Stimulated activated CD8-positive, alpha-beta memory T cell treated with anti-CD3 and anti-CD28 coated beads, Interleukin-15, amount 100 ng/mL, for 48 hours (primary cell): Measurements from ENCODE around the gene CPSF7.
"Not testable (repeated sequence)": the region's sequence is repeated elsewhere in the genome, so short reads cannot be mapped to it uniquely, and the experiment has no call there.

Source experiments
- DNase-seq, 2 donors: peaks; one replicate each; pipeline ENCODE4 v3.0.0-alpha.2; 2020; ENCODE audit warnings: low read depth in 2 of 2

CPSF7 gene

DNA sequence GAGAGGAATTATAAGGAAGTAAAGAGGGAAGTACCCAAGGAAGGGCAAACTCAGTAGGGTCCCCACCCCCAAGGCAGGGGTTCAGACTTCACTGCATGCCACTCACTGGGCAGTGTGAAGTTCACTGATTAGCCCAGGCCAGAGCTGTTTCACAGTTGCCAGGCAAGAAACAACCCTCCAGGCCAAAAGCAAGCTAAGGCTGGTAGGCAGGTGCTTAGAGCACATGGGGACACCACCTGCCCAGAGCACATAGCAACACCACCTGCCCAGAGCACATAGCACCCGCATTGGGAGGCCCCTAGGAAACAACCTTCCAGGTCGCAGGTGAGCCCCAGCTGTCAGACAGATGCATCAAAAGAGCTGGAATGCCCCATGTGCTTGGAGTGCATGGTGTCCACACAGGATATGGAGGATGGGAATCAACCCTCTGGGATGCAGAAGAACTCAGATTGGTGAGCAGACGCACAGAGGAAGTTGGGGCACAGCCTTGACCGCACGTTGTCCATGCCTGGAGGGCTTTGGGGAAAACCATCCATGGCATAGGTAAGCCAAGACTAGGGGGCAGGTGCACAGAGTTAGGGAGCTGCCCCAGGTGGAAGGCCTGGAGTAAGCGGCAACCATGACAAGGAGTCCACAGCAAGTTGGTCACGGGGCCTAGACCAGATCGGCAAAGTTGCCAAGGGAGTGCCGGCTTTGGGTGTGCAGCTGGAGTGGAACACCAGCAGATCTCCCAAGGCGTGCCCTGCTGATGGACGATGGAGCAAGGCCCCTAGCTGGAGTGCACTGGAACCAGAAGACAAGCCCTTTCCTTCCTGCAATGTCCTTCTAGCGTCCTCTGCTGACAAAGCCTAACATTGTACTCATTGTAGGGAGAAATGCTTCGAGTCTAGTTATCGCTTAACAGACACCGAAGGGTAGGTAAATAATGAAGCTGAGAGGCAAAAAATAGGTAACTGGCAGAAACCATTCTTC is 45.2 kb downstream of the CPSF7 start:
- no peak for DNase-seq

DNA sequence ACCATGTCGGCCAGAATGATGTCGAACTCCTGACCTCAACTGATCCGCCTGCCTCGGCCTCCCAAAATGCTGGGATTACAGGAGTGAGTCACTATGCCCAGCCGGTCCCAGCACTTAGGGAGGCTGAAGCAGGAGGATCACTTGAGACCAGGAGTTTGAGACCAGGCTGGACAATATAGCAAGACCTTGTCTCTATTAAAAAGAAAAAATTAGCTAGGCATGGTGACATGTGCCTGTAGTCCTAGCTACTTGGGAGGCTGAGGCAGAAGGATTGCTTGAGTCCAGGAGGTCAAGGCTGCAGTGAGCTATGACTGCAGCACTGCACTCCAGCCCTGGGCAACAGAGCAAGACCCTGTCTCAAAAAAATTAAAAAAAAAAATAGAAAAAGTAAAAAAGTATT is 45.9 kb downstream of the CPSF7 start:
- not testable (repeated sequence) for DNase-seq

DNA sequence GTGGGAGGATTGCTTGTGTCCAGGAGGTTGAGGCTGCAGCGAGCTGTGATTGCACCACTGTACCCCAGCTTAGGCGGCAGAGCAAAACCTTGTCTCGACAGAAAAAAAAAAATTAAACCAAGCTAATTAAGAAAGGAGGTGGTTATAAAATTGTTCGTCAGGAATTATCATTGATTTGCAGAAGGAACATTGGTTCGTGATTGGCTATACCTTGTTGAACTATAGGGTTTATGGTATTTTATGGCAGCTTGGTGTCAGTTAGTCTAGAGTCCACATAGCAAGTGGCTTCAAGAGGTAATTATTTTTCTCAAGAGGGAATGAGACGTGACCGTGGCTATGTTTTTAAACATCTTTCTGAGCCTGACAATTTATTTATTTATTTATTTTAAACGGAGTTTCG is 48.9 kb downstream of the CPSF7 start:
- DNase-seq, result no peak

DNA sequence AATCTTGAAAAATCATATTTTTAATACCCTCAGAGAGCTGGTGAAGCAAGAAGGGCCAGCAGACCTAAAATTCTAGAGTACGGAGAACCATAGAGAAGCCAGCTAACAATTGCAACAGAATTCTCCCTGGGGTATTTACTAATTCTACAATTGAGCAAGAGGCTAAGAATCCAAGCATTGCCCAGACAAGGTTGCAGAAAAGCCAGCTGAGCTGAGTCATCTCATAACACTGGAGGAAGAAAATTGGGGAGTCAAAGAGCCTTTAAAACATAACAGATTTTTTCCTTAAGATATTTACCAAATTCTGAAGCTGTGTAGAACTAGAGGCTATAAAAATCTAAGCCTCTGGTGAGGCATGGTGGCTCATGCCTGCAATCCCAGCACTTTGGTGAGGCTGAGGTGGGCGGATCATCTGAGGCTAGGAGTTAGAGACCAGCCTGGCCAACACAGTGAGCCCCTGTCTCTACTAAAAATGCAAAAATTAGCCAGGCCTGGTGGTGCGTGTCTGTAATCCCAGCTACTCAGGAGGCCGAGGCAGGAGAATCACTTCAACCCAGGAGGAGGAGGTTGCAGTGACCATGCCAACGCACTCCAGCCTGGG is 51.0 kb downstream of the CPSF7 start:
- no peak for DNase-seq

DNA sequence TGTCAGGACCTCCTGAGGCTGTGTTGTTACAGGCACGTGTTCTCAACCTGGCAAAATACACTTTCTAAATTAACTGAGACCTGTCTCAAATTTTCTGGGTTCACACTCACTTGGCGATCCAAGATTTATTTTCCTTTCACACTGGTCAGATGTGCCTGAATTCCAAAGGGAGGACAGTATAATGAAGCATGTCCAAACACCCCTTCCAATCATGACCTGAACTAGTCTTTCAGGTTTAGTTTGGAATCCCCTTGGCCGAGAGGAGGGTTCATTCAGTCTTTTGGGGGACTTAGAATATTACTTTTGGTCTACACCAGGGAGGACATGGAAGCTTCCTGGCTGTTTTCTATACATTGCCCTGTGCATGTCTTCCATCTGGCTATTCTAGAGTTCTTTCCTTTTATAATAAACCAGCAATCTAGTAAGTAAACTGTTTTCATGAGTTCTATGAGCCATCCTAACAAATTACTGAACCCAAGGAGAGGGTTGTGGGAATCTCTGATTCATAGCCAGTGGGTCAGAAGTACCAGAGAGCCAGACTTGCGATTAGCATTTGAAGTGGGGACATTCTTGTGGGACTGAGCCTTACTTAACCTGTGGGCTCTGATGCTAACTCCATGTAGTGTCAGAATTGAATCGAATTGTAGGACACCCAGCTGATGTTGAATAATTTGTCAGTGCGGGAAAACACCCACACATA is 52.2 kb downstream of the CPSF7 start:
- DNase-seq, result no peak

DNA sequence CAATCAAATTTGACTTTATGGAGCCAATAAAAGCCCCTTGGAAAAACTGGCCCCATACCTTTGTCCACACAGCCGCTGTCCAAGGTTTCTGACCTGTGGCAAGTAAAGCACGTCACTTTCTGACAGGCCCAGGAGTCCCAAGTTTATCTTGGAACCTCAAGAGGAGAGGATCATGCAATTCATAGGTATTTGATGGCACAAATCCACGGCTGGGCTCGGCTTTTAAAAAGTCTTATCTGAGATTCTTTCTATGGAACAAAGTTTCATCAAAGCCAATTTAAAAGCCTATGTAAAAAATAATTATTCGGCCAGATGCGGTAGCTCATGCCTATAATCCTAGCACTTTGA is 54.0 kb downstream of the CPSF7 start:
- no peak for DNase-seq

DNA sequence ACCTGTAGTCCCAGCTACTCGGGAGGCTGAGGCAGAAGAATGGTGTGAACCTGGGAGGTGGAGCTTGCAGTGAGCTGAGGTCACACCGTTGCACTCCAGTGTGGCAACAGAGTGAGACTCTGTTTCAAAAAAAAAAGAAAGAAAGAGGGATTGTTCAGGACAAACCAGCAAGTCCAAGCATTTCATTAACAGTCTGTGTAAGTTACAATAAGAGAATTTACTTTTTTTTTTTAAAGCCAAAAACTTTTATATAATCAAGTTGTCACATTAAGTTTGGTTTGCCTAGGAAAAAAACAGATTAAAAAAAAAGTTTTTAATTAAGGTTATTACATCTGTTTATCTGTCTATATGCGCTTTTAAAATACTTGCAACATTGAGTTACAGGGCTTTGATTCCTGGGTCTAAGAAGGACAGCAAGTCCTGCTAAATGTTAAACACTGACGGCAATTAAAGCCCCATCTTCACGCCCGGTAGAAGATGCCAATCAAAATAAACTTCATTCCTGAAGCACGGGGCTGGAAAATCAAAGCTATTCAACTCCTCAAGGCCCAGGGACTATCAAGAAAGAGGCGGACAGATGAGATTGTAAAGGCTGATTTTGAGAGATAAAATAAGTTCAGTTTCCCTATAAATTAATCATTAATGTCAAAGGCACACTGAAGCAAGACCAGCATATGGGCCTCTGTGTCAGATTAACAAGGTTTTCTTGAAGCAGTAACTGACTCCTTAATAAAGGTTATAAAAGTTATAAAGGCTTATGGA is 56.9 kb downstream of the CPSF7 start:
- DNase-seq, result no peak

DNA sequence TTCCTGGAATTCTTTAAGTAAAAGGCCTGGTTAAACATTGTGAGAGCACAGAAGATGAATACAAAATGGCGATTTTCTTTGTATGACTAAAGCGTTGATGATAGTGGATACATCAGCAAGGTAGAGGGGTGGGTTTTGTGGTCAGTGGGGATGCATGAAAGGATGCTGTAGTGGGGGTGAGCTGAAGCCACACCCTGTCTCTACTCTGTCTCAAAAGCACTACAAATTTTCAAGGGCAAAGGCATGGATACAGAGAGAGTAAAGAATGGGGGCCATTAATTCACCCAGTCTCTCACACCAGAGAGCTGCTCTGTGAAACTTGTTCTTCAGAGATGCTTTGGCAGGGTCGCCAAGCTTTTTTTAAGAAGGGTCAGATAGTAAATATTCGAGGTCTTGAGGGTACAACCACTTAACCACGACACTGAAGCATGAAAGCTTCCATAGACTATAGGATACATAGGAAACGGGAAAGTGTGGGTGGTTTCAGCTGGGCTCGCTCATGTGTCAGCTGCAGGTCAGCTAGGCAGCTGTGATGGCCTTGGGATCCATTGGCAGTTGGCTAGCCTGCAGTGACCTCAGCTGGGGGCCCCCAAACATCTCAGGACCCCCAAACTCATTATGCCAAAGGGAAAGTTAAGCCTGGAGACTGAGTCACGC is 59.3 kb downstream of the CPSF7 start:
- no peak for DNase-seq

DNA sequence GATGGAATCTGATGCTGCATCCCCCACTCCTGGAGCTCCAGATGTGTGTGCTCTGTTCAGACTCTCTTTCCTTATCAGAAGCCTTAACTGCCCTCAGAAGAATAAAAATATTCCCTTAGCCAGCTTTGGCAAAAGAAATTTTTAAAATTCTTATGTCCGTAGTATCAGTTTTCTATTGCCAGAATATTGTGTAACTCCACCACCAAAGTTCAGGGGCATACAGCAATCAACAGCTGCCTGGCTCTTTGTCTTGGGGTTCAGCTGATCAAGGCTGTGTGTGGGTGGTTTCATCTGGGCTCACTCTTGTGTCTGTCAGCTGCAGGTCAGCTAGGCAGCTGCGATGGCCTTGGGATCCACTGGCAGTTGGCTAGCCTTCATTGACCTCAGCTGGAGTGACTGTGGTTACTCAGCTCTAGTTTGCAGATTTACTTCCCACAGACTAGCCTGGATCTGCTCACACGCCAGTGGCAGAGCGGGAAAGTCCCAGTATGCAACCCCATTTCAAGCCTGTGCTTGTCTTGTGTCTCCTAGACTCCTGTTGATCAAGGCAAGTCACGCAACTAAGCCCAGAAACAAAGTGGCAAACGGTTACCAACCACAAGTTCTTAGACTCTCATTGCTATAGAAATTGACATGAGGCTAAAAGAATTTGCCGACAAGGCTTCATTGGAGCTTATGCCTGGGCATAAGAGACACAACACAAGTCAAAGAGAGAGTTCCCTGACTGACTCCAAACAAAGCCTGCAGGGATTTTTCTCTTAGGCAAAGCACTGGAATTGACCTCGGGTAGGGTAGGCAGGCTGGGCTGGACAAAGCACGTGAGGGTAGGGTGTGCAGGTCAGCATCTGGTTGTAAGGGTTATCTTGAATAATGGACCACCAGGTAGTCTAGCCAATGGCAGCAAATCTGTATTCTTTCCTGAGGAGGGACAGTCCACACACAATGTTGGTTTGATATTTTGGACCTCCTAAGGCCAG is 60.1 kb downstream of the CPSF7 start:
- no peak for DNase-seq

DNA sequence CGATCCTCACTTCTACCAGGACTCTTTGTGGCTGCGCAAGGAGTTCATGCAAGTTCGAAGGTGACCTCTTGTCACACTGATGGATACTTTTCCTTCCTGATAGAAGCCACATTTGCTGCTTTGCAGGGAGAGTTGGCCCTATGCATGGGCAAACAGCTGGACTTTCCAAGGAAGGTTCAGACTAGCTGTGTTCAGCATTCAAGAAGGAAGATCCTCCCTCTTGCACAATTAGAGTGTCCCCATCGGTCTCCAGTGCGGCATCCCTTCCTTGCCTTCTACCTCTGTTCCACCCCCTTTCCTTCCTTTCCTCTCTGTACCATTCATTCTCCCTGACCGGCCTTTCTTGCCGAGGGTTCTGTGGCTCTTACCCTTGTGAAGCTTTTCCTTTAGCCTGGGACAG is 61.1 kb downstream of the CPSF7 start:
- DNase-seq, result no peak

DNA sequence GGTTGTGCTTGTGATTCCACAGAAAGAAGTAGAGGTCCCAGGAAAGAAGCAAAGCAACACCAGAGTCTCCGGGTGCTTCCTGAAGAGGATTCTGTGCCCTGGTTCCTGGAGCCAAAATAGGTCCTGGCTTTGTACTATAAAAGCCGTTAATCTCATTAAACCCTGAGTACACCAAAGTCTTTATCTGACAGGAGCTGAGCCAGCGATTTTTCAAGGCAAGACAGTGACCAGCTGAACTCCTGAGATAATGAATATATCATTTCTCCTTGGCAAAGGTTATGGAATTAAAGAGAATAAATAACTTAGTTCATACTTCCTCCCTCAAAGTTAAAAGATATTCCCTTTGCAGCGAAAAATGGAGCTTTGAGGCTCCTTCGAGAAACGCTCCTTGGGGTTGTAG is 62.4 kb downstream of the CPSF7 start:
- no peak for DNase-seq

DNA sequence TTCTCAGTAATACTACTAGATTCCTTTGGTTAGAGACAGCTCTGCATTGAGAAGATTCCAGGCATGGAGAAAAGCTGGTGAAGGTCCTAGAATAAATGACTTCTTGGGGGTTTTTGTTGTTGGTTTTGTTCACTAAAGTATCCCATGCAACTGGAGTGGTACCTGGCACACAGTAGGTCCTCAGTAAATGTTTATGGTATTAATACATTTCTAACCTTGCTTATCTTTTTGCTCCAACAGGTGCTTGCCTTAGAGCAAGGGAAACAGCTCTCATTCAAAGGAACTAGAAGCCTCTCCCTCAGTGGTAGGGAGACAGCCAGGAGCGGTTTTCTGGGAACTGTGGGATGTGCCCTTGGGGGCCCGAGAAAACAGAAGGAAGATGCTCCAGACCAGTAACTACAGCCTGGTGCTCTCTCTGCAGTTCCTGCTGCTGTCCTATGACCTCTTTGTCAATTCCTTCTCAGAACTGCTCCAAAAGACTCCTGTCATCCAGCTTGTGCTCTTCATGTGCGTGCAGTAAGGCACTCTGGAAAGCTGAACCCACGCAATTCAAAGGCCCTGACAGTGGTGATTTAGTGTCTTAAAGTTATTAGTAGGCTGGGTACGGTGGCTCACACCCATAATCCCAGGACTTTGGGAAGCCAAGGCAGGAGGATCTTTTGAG is 65.6 kb downstream of the CPSF7 start:
- DNase-seq, result no peak

DNA sequence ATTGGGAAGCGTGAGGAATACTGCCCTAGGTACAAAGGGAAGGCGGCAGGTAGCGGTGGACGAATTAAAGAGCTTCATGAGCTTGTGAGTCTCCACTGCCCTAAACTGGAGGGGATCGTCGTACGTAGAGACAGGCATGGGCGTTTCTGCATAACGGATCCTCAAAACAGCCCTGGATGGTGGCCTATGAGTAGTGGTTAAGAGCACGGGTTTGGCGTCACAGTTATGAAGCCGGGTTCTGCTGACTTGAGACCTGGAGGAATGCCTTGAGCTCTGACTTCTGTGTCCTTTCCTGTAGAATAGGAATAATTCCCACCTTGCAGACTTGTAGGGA is 67.3 kb downstream of the CPSF7 start:
- no peak for DNase-seq

DNA sequence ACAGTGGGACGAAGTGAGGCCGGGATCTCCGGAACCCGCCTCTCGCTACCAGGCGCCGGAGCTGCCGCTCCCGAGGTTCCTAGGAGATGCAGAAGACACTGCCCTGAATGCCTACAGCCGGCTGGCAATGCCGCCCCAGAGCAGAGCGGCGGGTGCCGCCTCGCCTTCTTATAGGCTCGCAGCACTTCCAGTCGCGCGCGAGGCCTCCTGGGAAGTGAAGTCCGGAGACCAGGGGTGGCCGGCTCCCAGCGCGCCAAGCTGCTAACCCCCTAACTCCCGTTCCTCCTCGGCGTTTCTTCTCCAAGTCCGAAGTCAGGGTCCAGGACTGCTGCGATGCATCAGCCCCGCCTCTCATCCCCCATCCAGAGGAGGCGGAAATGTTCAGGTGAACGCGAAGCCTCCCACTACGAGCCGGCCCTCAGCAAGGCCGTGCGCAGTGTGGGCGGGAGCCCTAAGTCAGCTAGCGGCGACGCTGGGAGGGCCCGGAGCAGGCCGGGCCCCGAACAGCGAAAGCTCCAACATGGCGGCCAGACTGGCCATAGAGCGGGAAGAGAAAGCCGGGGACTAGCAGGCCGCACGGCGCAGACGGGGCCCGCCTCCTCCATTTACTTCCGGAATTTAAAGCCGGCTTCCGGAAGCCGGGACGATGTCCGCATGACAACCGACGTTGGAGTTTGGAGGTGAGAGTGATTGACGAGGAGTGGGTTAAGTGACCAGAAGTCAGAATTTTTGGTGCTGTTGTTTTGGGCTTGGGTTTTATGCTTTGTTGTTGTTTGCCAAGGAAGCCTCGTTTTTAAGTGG is 67.8 kb downstream of the CPSF7 start, which contains the start of the genes CYB561A3 and TMEM138:
Gene CYB561A3 (minus strand): TSS at position 142 of the 801 bp plus-strand sequence. CDS start 5,169 bp downstream, outside the sequence.
Gene TMEM138 (plus strand): TSS at position 634 of the 801 bp plus-strand sequence. CDS start 2,017 bp downstream, outside the sequence.
- DNase-seq, result peak; percentile 90 to 91

DNA sequence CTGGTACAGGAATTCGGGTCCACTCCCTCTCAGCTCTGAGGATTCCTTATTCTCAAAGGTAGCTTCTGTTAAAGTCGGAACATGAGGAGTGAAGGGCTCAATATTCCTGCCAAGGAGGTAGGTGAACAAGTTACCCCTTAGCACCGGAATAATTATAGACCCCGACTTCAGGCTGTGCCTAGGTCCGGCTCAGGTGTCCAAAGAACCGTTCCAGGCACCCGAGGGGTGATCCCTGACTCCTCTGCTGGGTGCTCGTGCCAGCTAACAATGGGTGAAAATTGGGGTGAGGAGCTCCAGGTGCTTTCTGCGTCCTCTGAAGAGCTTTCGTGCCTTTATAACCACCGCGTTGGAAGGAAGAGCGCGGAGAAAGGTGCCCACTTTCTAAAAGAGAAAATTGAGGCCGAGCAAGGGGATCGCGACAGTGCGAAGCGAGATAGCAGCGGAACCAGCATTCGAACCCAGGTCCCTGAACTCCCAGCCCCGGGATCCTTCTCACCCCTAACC is 68.5 kb downstream of the CPSF7 start:
- no peak for DNase-seq

DNA sequence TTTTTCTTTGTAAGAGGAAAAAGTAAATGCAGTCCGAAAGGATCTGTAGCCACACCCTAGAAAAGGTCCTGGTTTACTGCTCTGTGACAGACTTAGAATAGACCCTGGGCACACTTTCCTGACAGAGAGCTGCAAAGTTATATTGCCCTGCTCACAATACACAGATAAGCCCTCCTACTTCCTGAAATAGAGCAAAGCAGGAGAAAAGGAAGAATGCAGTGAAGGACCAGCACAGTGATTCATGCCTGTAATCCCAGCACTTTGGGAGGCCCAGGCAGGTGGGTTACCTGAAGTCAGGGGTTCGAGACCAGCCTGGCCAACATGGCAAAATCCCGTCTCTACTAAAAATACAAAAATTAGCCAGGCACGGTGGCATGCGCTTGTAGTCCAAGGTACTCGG is 70.3 kb downstream of the CPSF7 start:
- no peak for DNase-seq

DNA sequence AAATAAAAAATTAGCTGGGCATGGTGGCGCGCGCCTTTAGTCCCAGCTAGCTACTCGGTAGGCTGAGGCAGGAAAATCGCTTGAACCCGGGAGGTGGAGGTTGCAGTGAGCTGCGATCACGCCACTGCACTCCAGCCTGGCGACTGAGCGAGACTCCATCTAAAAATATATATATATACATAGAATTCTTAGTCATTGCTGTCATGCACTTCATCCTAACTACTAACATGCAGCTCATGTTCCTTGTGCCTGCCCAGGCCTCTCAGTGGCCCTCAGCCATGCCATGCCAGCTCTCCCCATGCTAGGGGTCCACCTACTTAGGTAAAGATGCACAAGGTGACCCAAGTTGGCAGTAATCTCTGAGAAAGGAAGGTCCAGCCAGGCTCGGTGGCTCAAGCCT is 71.2 kb downstream of the CPSF7 start:
- no peak for DNase-seq

DNA sequence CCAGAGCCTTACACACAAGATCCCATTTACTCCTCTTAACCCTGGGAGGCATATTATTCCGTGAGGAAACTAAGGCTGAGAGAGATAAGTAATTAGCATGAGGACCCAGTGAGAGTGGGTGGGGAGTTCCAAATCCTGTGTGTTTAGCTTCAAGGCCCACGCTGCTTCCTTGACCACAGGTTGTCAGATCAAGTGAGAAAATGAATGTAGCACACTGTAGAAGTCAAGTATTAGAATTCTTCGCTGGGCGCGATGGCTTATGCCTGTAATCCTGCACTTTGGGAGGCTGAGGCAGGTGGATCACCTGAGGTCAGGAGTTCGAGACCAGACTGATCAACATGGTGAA is 71.9 kb downstream of the CPSF7 start:
- DNase-seq, result no peak
